T-helper 1 cell treated with Interleukin-12 subunit alpha and Interleukin-12 subunit beta and Interleukin-4 antibody, amounts not matched to agents 30 ng/mL and 1 ng/mL, for 36 hours (primary cell): ENCODE data around the gene GABRR2. TPM values are rescaled to one million over a fixed set of nuclear protein-coding genes. Genes with fewer than 3 reads are reported as not detected.

Source experiments
- intact Hi-C: fragments of 100-400 bp; cut with micrococcal nuclease; formaldehyde crosslinking; loops from one replicate; pipeline ENCODE4 v1.15.1; 2024
- total RNA-seq: library from RNA; stranded (reverse); gene quantifications from 2 replicates; pipeline ENCODE4 v1.2.3, GENCODE V29; 2022

The GABRR2 gene
- 1.4 and 1.6 TPM in 2 replicates for total RNA-seq

DNA sequence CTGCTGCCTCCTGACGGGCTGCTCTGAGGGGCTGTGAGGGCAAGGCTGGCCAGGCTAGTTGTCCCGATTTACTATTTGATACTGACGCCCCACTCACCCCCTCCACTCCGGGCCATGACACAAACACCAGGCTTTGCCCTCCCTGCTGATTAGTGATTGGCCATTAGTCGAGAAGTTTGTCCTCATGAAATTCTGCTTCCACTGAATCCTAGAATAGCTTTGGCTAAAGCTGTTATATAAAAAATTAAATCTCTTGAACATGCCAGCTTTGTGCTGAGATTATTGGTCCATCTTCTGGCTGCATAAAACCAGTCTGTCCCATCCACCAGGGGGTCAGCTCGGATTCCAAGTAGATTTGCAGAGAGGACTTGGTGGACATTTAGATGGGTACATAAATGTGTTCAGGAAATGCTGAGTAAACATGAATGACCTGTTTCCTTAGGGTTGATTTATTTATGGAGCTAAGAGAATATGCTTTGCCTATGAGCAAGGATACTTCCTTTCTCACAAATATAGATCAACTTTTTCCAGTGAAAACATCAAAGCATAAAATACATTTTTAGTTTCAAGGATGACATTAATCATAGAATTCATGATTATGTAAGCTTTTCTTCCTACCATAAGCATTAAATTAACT lies at the start of gene GABRR2:
TSS of gene GABRR2 (minus strand) at position 51 of the 637 bp plus-strand sequence. CDS start 134 bp downstream, outside the sequence.
- intact Hi-C loops = no loop called here

DNA sequence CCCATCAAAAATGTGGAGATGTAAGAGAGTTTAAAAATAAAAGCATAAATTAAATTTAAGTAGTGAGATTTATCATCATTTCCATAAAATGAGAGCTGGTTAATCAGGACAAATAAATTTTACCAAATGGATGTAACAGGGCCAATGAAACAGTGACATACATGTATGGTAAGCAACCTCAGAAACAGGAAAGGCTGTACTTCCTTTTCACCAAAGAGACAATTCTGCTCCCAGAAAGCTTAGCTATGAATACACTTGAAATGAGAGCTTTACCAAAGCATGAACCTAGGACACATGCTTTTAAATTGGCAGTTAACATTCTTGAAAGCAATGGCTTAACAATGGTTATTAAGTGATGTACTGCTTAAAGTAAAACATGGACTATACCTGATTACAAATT lies 49.5 kb upstream of the GABRR2 start:
- intact Hi-C loops = no loop called here

DNA sequence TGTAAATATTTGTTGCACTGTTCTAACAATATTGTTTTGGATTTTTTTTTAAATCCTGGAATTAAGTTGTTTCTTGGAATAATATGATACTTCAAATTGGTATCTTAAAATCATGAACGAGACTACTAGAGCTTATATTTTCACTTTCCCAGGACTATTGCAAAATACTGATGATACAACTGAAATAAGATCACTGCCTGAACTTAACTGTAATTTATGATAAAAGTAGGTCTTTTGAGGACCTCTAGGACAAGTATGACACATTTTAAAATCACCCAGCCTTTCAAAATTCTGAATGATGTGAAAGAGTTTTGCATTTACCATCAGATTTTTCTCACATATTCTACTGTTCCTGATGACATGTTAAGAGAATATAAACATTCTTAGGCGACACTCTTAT lies 46.1 kb upstream of the GABRR2 start:
- intact Hi-C loops = no loop called here

DNA sequence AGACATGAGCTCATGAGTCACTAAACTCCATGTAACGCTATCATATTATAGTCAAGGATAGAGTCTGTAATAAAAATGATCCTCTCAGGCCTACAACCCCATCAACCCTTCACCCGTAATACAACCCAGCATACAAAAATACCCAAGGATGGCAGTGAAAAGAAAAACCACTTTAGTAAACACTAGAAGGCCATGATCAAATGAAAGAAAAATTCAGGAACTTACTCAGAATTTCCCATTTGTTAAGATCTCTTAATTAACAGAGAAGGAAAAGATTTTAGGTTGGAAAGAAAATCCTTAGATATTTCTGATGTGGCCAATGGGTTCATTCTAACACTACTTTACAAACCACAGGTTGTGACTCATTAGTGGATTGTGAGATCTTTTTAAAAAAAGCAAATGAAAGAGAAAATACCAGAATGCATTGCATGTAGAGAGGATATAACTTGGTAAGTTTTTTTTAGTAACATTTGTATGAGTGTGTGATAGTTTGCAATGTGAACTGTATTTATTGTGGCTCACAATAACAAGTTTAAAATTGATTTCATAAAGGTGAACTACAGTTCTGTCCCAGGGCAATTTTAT lies 45.4 kb upstream of the GABRR2 start:
- intact Hi-C loops = loop anchor here (1.0 kb wide), 3 partner anchors 8 to 12 kb away; partner anchors contain the start of gene UBE2J1

DNA sequence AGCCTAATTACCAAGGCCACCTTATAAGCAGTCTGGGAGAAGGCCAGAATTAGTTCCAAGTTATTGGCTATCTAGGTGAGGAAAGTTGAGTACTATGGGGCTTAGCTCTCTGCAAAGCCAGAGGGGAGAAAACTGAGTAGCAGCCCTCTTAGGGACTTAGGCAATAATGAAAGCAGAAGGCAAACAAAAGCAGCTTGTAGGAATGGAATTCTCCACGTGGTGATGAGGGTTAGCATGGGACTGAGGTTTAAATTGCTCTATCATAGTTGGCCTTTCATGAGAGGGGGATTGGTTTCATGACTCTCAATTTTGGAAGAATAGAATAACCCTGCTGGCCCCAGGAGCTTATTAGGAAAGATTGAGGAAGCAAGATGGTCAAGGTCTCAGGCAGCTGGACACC lies 44.5 kb upstream of the GABRR2 start:
- intact Hi-C loops = loop anchor here (5.0 to 10.0 kb wide), 3 partner anchors 122 to 1765 kb away; partner anchors contain the start of gene ORC3

DNA sequence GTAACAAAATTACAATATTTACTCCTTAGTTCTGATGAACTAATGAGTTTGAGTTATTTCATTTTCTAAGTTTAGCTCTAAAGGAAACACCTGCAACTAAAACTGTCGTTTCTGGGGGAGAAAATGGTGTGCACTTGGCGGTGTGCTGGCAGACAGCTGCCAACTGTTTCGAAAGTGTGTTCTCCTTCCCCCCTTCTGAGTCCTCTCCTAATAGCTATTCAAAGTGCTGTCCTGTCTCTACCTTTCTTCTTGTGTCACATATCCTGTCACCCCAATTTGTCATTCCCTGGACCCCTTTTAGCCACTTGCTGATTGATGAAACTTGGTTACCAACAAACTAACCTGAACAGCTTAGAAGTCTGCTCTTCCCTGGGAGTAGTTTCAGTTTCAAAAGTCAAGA lies 42.3 kb upstream of the GABRR2 start:
- intact Hi-C loops = loop anchor here (5.0 to 10.0 kb wide), 3 partner anchors 120 to 1763 kb away; partner anchors contain the start of gene ORC3

DNA sequence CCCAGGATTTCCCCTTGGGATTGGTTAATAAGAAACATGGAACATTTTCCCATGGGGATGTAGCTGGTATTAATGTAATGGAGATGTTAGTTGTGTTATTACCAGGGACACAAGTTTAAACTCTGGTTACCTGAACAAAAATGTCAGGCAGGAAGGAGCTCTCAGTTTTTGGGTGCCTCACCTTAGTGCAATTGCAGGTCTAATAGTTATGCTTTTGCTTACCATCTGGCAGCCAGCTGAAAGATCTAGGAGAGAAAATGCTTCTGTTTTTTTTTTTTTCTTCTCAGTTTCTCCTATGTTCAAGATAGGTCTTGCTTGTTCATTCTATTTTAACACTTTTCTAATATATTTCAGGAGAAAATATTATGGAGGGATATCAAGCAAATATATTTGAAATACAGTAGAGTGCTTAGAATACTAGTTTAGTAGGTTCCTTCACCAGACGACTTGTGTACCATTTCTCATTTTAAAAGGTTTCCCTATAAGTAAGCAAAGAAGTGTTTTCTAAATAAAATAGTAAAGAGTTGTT lies 41.6 kb upstream of the GABRR2 start:
- intact Hi-C loops = loop anchor here (5.0 to 10.0 kb wide), 3 partner anchors 119 to 1762 kb away; partner anchors contain the start of gene ORC3

DNA sequence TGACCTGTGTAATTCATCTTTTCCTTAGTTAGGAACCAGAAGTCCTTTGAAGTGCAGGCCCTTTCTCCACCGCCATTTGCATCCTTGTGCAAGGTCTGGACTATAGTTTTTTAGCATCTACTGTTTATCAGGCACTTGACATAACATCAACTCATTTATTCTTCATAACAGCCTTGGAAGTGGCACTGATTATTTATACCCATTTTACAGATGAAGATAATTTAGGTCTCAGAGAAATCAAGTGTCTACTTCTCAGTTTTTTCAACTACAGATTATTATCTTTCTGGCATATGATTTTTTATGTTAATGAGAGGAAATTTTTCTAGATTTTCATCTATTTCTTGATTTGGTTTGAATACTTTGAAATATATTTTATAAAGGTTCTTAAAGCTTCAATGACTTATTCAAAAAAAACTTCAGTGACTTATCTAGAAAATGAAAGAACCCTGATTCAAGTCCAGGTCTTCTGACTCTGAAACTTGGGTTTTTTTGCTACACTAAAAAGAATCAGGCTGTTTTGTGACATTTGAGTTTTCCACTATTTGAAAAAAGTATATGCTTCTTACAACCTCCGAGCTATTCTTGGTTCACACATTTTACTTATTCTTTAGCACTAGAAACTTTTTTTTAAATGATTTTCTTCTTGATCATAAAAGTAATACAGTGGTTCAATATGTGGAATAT lies 40.6 kb upstream of the GABRR2 start:
- intact Hi-C loops = loop anchor here (5.0 to 10.0 kb wide), 3 partner anchors 118 to 1761 kb away; partner anchors contain the start of gene ORC3

DNA sequence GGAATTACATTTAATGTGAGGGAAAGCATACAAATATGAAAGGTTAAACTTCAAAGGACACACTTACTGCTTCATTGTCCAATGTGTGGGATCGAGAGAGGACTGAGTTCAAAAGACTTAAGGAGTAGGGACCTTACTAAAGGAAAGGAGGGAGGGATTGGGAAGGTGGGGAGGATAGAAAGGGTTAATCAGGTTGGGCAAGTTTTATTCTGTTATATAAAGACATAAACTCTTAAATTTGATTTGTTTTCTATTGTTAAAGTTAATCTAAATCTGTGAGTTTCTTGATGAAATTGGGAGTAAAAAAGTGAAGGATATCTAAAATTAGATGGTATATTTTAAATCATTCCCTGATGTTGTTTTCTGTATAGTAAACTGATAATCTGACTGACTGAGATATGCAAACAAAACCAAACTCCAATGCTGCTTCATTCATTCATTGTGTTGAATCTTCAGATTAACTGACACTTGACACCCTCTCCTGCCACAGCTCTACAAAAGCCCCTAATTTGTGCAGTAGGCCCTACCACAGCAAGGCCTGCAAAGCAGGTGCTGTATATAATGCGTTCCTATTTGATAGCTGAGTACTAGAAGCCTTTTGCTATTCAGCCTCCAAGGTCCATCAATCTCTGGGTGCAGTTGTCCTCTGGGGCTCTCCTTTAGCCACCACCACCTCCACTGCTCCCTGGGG lies 38.7 kb upstream of the GABRR2 start:
- intact Hi-C loops = loop anchor here (1.0 to 10.0 kb wide), 7 partner anchors 72 to 1759 kb away; partner anchors contain the start of genes AKIRIN2, MAP3K7, ORC3 and PM20D2

DNA sequence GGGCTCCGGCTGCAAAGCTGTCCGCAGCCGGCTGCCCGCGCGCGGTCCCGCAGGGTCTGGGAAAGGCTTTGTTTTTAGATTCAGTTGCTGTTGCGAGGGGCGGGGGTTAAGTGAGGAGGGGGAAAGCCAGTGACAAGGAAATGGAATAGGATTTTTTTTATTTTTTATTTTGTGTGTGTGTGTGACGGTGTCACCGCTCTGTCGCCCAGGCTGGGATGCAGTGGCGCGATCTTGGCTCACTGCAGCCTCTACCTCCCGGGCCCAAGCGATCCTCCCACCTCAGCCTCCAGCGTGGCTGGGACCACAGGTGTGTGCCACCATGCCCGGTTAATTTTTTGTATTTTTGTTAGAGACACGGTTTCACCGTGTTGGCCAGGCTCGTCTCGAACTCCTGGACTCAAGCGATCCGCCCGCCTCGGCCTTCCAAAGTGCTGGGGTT lies 38.0 kb upstream of the GABRR2 start:
- intact Hi-C loops = loop anchor here (1.0 to 10.0 kb wide), 7 partner anchors 71 to 1758 kb away; partner anchors contain the start of genes AKIRIN2, MAP3K7, ORC3 and PM20D2

DNA sequence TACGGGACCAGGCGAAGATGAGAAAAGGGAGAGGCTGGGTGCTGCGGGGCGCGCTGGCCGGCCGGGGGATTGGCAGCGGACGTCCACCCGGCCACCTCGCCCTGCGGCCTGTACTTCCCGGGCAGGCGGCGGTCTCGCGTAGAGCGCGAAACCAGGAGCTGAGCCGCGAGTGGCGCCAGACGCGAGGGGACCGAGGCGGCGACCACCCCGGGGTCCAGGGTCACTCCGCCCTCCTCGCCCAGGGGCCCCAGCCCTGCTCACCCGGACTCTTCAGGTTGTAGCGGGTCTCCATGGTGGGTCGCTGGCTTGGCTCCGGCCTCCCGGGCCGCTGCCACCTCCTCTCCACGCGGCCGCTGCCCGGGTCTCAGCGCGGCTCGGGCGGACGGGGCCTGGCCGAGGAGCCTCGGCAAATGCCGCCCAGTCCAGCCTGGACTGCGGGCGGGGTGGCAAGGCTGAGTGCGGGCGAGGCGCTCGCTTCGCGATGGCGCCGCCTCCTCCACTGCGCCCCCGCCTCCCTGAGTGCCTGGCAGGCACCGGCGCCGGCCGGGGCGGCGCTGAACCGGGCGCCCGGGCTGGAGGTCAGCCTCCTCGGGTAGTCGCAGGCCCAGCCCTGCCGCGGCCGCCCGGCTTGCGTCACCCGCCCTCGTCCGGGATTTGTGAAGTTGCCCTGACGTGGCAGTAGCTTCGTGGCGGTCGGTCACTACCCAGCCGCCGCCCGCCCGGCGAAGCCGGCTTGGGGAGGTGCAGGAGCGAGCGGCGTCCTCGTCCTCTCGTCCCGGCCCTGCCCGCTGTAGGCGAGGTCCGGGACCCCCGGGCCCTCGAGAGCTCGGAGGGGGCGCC lies 37.4 kb upstream of the GABRR2 start, which contains the start of gene UBE2J1:
TSS of gene UBE2J1 (minus strand) at position 445 of the 840 bp plus-strand sequence. CDS start at position 292, 153 bp downstream.
- intact Hi-C loops = loop anchor here (1.0 to 10.0 kb wide), 11 partner anchors 8 to 1758 kb away; partner anchors contain the start of genes AKIRIN2, MAP3K7, ORC3 and PM20D2

DNA sequence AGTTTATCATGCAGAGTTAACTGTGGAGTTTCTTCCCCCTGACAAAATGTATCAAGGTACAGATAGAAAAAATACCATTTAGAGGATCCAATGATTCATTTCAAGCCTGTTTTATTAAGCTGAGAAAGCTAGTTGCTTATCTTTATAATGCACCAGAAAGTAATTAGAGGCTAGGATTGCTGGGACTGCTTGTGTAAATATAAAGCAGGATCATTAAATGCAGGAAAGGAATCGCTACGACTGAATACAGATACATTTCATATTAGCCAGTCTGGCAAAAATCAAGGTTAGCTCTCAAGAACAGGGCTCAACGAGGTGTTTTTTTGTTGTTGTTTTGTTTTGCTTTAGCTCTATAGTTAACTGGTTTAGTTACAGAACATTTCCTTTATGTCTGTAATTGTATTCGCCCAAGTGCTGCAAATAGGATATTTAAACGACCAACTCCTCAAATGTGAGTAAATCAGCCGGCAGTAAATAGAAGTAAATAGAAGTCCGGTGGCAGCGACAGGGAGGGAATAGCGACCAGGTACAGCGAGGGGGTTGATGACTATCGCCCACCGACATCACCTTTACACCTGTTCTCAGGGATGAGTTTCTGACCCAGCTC lies 36.7 kb upstream of the GABRR2 start:
- intact Hi-C loops = loop anchor here (1.0 to 10.0 kb wide), 11 partner anchors 9 to 1757 kb away; partner anchors contain the start of genes AKIRIN2, MAP3K7, ORC3 and PM20D2

DNA sequence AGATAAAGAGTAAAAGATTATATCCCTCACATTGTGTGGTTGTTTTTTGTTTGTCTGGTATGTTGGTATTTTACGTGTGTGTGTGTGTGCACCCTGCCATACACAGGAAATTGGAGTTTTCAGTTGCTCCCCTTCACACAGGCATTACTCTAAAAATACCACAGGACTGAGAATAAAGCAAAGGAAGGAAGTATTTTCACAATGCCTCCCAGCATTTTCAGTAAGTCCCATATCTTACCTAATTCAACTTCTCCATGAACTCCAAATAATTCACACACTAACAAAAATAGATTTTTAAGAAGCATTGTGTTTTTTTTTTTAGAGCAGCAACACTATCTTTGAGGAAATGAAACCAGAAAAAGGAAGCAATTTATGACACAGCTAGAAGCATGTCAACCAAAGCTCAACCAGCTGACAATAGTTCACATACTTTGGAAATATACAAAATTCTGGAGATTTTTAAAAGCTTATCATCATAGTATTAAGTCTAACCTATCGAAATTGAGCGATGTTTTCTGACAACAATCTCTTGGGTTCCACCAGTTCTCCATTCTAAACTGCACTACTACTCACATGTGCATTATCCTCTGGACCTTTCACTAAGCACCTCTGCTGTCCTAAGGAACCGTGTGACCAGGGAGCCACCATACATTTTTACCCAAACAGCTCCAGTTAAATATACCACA lies 35.3 kb upstream of the GABRR2 start:
- intact Hi-C loops = loop anchor here (1.0 to 10.0 kb wide), 6 partner anchors 22 to 1756 kb away; partner anchors contain the start of genes MAP3K7 and ORC3

DNA sequence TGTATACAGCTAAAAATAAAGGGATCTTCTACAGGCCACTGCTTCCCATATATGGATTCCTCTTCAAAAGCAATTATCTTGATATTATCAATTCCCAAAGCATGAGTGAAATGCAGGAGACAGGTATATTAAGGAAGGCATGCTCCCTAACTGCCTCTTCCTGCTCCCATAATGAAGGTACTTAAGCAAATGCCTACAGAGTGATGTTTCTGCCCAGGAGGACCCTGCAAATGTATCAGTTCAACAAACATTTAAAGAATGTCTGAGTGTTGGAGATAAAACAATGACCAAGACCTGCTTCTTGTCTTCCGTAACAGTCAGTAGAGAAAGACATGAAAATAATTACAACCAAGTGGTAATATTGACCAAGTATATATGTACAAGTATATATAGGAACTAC lies 33.3 kb upstream of the GABRR2 start:
- intact Hi-C loops = no loop called here

DNA sequence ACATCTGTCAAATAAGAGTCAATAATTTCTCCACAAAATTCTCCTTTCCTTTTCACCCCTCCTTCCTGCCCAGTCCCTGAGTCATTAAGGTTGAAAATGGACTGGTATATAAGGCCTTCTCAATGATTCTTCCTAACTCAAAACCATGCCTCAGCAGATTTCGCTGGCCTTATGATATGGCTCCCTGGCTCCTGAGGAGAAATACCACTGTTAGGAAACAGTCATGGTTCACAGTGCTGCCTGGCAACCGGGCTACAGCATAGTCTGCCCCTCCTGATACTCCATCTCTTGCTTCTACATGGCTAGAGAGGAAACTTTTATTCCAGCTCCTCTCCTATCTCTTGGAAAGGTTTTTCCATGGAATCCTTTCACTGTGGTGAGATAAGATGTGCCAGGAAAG lies 32.7 kb upstream of the GABRR2 start:
- intact Hi-C loops = no loop called here

DNA sequence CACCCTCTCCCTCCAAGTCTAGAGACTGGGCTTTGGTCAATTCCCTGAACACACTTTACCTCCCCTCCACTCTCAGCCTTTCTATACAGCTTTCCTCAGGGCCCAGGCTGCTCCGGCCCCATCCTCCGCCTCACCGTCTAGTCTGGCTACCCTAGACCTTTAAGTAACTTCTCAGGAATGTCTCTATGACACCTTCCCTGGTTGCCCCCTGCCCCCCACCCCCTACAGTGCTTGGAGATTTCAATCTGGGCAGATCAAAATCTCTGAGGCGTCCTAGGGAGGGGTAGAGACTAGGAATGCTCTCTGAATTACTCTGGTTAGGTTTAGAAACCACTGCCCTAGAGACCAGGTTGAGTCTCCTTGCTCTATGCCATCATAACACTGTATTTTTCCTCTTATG lies 31.3 kb upstream of the GABRR2 start:
- intact Hi-C loops = no loop called here

DNA sequence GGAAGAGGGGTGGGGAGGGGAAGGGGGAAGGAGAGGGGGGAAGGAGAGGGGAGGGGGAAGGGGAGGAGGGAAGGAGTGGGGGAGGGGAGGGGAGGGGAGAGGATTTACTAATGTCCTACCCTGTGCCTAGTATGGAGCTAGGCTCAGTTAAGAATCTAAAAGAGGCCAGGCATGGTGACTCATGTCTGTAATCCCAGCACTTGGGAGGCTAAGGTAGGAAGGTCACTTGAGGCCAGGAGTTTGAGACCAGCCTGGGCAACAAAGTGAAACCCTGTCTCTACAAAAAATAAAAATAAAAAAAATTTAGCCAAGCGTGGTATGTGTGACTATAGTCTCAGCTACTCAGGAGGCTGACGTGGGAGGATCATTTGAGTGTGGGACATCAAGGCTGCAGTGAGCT lies 24.5 kb upstream of the GABRR2 start:
- intact Hi-C loops = no loop called here

DNA sequence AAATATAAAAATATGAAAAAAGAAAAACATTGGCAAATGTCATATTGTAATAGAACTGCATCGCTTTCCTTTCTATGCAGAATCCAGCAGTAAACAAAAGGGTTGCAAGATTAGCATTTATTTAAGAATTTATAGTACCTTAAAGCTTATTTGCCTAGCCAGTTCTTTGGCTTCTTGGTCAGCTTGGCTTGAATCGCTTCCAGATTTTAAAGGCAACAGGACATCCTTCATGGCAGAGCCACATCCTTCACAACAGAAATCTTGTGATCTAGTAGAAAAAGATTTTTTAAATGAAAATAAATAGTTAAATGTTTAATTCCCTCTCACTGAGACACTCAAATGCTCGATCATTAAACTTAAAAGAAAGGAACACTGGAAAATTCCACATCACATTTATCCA lies 20.1 kb upstream of the GABRR2 start:
- intact Hi-C loops = no loop called here

DNA sequence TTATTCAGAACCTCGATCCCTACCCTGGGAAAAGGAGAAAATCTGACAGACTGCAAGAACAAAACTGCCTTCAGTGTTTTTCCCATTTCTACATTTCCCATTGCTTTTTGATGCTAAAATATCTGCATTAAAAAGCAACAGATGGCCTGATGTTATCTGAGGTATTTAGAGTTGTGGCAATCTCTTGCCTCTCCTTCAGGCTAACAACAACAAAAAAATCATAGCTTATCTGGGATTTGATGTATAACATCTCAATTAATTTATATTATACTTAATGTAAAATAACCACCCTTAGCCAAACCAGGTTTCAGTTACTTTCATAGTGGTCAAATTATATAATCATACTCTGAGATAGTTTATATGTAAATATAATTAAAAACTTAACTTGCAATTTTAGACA lies 15.8 kb upstream of the GABRR2 start:
- intact Hi-C loops = no loop called here
